ENCODE data around the gene SLC25A18.
"Not testable (repeated sequence)": the region's sequence is repeated elsewhere in the genome, so short reads cannot be mapped to it uniquely, and the experiment has no call there.

SLC25A18 gene

GRCh38 chr22:17607891-17608521 lies 44.7 kb downstream of the SLC25A18 start:
- no peak for DNase-seq (ENCODE audit: low spot score)

GRCh38 chr22:17612057-17612456 lies 48.8 kb downstream of the SLC25A18 start:
- no peak for DNase-seq (ENCODE audit: low spot score)

GRCh38 chr22:17613280-17613679 lies 50.0 kb downstream of the SLC25A18 start:
- no peak for DNase-seq (ENCODE audit: low spot score)

- DNase-seq (ENCODE audit: low spot score), result no peak
Measured at GRCh38 chr22:17627961-17628405, 64.7 kb downstream of the SLC25A18 start.

GRCh38 chr22:17628406-17629172 lies 65.3 kb downstream of the SLC25A18 start, which contains the start of gene ATP6V1E1:
Gene ATP6V1E1, minus strand, starts transcription at chr22:17628749. Its CDS starts 114 bp downstream, at chr22:17628635.
- DNase-seq (ENCODE audit: low spot score), result peak; percentile 97

GRCh38 chr22:17629173-17629489 lies 65.8 kb downstream of the SLC25A18 start:
- no peak for DNase-seq (ENCODE audit: low spot score)

- DNase-seq (ENCODE audit: low spot score), result no peak
Measured at GRCh38 chr22:17629641-17630040, 66.3 kb downstream of the SLC25A18 start.

GRCh38 chr22:17631076-17631565 lies 67.8 kb downstream of the SLC25A18 start:
- DNase-seq (ENCODE audit: low spot score), result no peak

GRCh38 chr22:17633217-17633997 lies 70.1 kb downstream of the SLC25A18 start:
- no peak for DNase-seq (ENCODE audit: low spot score)

GRCh38 chr22:17633998-17634323 lies 70.7 kb downstream of the SLC25A18 start:
- DNase-seq (ENCODE audit: low spot score), result no peak

GRCh38 chr22:17634696-17635095 lies 71.4 kb downstream of the SLC25A18 start:
- no peak for DNase-seq (ENCODE audit: low spot score)

GRCh38 chr22:17636850-17637249 lies 73.6 kb downstream of the SLC25A18 start:
- not testable (repeated sequence) for DNase-seq (ENCODE audit: low spot score)

- no peak for DNase-seq (ENCODE audit: low spot score)
Measured at GRCh38 chr22:17637490-17638181, 74.3 kb downstream of the SLC25A18 start.

GRCh38 chr22:17638182-17638431 lies 74.8 kb downstream of the SLC25A18 start:
- DNase-seq (ENCODE audit: low spot score), result no peak

GRCh38 chr22:17638432-17639246 lies 75.3 kb downstream of the SLC25A18 start, which contains the start of gene BCL2L13:
Gene BCL2L13, plus strand, starts transcription at chr22:17638757. Its CDS starts 16,955 bp downstream, at chr22:17655712.
- DNase-seq (ENCODE audit: low spot score), result peak; percentile 86

GRCh38 chr22:17639247-17639741 lies 76.0 kb downstream of the SLC25A18 start:
- DNase-seq (ENCODE audit: low spot score), result peak; percentile 6

All from CD4-positive, alpha-beta T cell treated with Interleukin-2 at 100 ng/mL for 4 hours (primary cell).